HepG2 (cell line): ENCODE measurements around the gene EVA1A. TPM values are rescaled to one million over a fixed set of nuclear protein-coding genes. Genes with fewer than 3 reads are reported as not detected.

Experiments
- ATAC-seq: fragments of 200-7000 bp; cut with Tn5 transposase; 3 replicates; pipeline ENCODE4 v1.9.1; 2020; ENCODE audit warnings: mild to moderate bottlenecking, moderate library complexity
- BruUV-seq: library from RNA; stranded (reverse); fragments of 400-500 nt; replicated peaks from 2 replicates; lab custom pipeline; 2021; lab: Mats Ljungman, UMichigan
- CTCF ChIA-PET: fragments of 300-600 bp; formaldehyde crosslinking; extraction: SDS; loops from one replicate; lab custom pipeline; 2021; ENCODE audit warnings: low total read pairs, inconsistent platforms, low intra/inter-chr PET ratio; lab: Yijun Ruan, JAX
- POLR2A ChIA-PET: fragments of 350-600 bp; sonication (Branson Sonifier 250); formaldehyde crosslinking; loops from one replicate; lab custom pipeline; 2020; ENCODE audit warnings: antibody characterized with exemption, inconsistent platforms; lab: Yijun Ruan, JAX
- DNase-seq: peaks from one replicate; pipeline ENCODE4 v3.0.0-alpha.2; 2015; ENCODE audit warnings: low spot score
- FAIRE-seq: peaks from 3 replicates; lab custom pipeline; 2011; peaks lifted over from hg19 to GRCh38; lab: Jason Lieb, UNC
- H2AFZ ChIP-seq: one replicate; pipeline ENCODE4 v1.6.1; 2011; ENCODE audit warnings: low read length, inconsistent platforms
- H3K27ac ChIP-seq: fragments of 300-600 bp; 3 replicates; pipeline ENCODE4 v1.8.0; 2011; ENCODE audit warnings: mixed run types, mild to moderate bottlenecking, mixed read lengths, low read length, inconsistent platforms; ENCODE audit not compliant: insufficient read depth; ENCODE audit errors: extremely low read length
- H3K27me3 ChIP-seq, 2 experiments: fragments of 200-600 bp in 1 of 2; 2 replicates in 1 of 2; 3 replicates in 1 of 2; pipeline versions ENCODE4 v1.6.0 to v1.8.0; 2011; ENCODE audit warnings: low read length in 2 of 2, mild to moderate bottlenecking in 2 of 2, moderate library complexity in 2 of 2, inconsistent platforms in 1 of 2; ENCODE audit not compliant: insufficient read depth in 2 of 2, control insufficient read depth in 1 of 2
- H3K36me3 ChIP-seq, 2 experiments: fragments of 200-600 bp in 1 of 2; replicated peaks in 1 of 2; 2 replicates in 1 of 2; 3 replicates in 1 of 2; pipeline versions ENCODE4 v1.5.1 to v1.8.0; 2011; ENCODE audit warnings: low read length in 2 of 2, inconsistent platforms in 1 of 2; ENCODE audit not compliant: insufficient read depth in 2 of 2, control insufficient read depth in 1 of 2
- H3K4me1 ChIP-seq: 2 replicates; pipeline ENCODE4 v1.5.1; 2012; ENCODE audit warnings: low read length, inconsistent platforms; ENCODE audit not compliant: insufficient read depth
- H3K4me2 ChIP-seq: 2 replicates; pipeline ENCODE4 v1.6.0; 2011; ENCODE audit warnings: low read depth, low read length, inconsistent platforms
- H3K4me3 ChIP-seq, 3 experiments: fragments of 200-600 bp in 1 of 3; sonication (generic), shearing (Covaris generic) in 1 of 3; replicated peaks in 1 of 3; 2 replicates each; pipeline ENCODE4 v1.5.1; 2011 to 2016; ENCODE audit warnings: low read length in 3 of 3, inconsistent platforms in 2 of 3, low read depth in 2 of 3, mild to moderate bottlenecking in 2 of 3, control low read depth in 1 of 3, mixed read lengths in 1 of 3; ENCODE audit not compliant: insufficient read depth in 1 of 3
- H3K79me2 ChIP-seq: one replicate; pipeline ENCODE4 v1.6.1; 2011; ENCODE audit warnings: low read length, inconsistent platforms; ENCODE audit not compliant: insufficient read depth
- H3K9ac ChIP-seq: 2 replicates; pipeline ENCODE4 v1.6.0; 2011; ENCODE audit warnings: mild to moderate bottlenecking, low read depth, low read length, inconsistent platforms; ENCODE audit not compliant: insufficient read depth
- H3K9me3 ChIP-seq: 2 replicates; pipeline ENCODE4 v1.5.1; 2012; ENCODE audit warnings: mild to moderate bottlenecking, low read length
- H4K20me1 ChIP-seq: 2 replicates; pipeline ENCODE4 v1.6.0; 2011; ENCODE audit warnings: inconsistent platforms, mild to moderate bottlenecking, low read length, moderate library complexity; ENCODE audit not compliant: insufficient read depth
- ATM ChIP-seq: fragments of 450-650 bp; IDR thresholded peaks from 2 replicates; pipeline ENCODE4 v1.7.1; 2017; ENCODE audit warnings: mild to moderate bottlenecking, borderline replicate concordance
- DR1 ChIP-seq: sonication (generic); formaldehyde crosslinking; IDR thresholded peaks from 2 replicates; pipeline ENCODE4 v1.8.0; 2021; ENCODE audit warnings: mild to moderate bottlenecking, missing genetic modification reagents, inconsistent platforms
- ETV5 ChIP-seq: IDR thresholded peaks from 2 replicates; pipeline ENCODE4 v1.6.1; 2018; ENCODE audit warnings: missing biosample characterization, missing genetic modification reagents, inconsistent platforms, borderline replicate concordance
- FOSL2 ChIP-seq: sonication (generic); formaldehyde crosslinking; IDR thresholded peaks from 2 replicates; pipeline ENCODE4 v1.4.0; 2020; ENCODE audit warnings: missing genetic modification reagents
- LCORL ChIP-seq, 2 experiments: fragments of 450-650 bp in 1 of 2; sonication (generic) in 1 of 2; formaldehyde crosslinking in 1 of 2; IDR thresholded peaks; 2 replicates each; pipeline versions ENCODE4 v1.5.0 to v1.6.1; 2017 to 2020; ENCODE audit warnings: antibody characterized with exemption in 1 of 2, missing genetic modification reagents in 1 of 2
- MED13 ChIP-seq: sonication (generic); formaldehyde crosslinking; IDR thresholded peaks from 2 replicates; pipeline ENCODE4 v1.5.0; 2020; ENCODE audit warnings: missing genetic modification reagents
- MEIS2 ChIP-seq: sonication (generic); formaldehyde crosslinking; IDR thresholded peaks from 2 replicates; pipeline ENCODE4 v1.9.0; 2021; ENCODE audit warnings: mild to moderate bottlenecking, missing genetic modification reagents
- NR2C2 ChIP-seq: sonication (generic); formaldehyde crosslinking; IDR thresholded peaks from 2 replicates; pipeline ENCODE4 v1.4.0; 2020; ENCODE audit warnings: missing genetic modification reagents, mild to moderate bottlenecking, moderate library complexity, borderline replicate concordance
- PHF8 ChIP-seq: sonication (generic); formaldehyde crosslinking; IDR thresholded peaks from 2 replicates; pipeline ENCODE4 v1.5.0; 2020; ENCODE audit warnings: missing genetic modification reagents
- RAD21 ChIP-seq: fragments of 450-650 bp; formaldehyde crosslinking; IDR thresholded peaks from 2 replicates; pipeline ENCODE4 v1.5.0; 2020; ENCODE audit warnings: mild to moderate bottlenecking
- RBFOX2 ChIP-seq: fragments of 200-400 bp; formaldehyde crosslinking; IDR thresholded peaks from 2 replicates; pipeline ENCODE4 v1.6.1; 2017; ENCODE audit warnings: low read depth, mild to moderate bottlenecking, low read length
- RNF219 ChIP-seq: sonication (generic); formaldehyde crosslinking; IDR thresholded peaks from 2 replicates; pipeline ENCODE4 v1.5.0; 2020; ENCODE audit warnings: mild to moderate bottlenecking, missing genetic modification reagents
- ZNF230 ChIP-seq: sonication (generic); formaldehyde crosslinking; IDR thresholded peaks from 2 replicates; pipeline ENCODE4 v1.4.0; 2020; ENCODE audit warnings: mild to moderate bottlenecking, missing genetic modification reagents
- ZNF343 ChIP-seq: sonication (generic); formaldehyde crosslinking; IDR thresholded peaks from 2 replicates; pipeline ENCODE4 v1.4.0; 2020; ENCODE audit warnings: mild to moderate bottlenecking, missing genetic modification reagents
- ZNF383 ChIP-seq: sonication (generic); formaldehyde crosslinking; IDR thresholded peaks from 2 replicates; pipeline ENCODE4 v1.4.0; 2020; ENCODE audit warnings: missing genetic modification reagents, mild to moderate bottlenecking, borderline replicate concordance
- ZNF501 ChIP-seq: sonication (generic); formaldehyde crosslinking; IDR thresholded peaks from 2 replicates; pipeline ENCODE4 v1.5.1; 2020; ENCODE audit warnings: mild to moderate bottlenecking, moderate library complexity, missing genetic modification reagents
- ZNF510 ChIP-seq: sonication (generic); formaldehyde crosslinking; IDR thresholded peaks from 2 replicates; pipeline ENCODE4 v1.4.0; 2020; ENCODE audit warnings: low read depth, mild to moderate bottlenecking, missing genetic modification reagents
- ZNF513 ChIP-seq: sonication (generic); formaldehyde crosslinking; conservative IDR thresholded peaks from 2 replicates; pipeline ENCODE4 v1.5.0; 2020; ENCODE audit warnings: missing genetic modification reagents
- ZSCAN22 ChIP-seq: sonication (generic); formaldehyde crosslinking; IDR thresholded peaks from 2 replicates; pipeline ENCODE4 v1.4.0; 2020; ENCODE audit warnings: mild to moderate bottlenecking, missing genetic modification reagents
- ZZZ3 ChIP-seq: sonication (generic); formaldehyde crosslinking; IDR thresholded peaks from 2 replicates; pipeline ENCODE4 v1.4.0; 2020; ENCODE audit warnings: missing genetic modification reagents, mild to moderate bottlenecking, borderline replicate concordance
- WGBS: methylation state at CpG from one replicate; pipeline ENCODE4 v1.1.6; 2017; ENCODE audit warnings: low lambda C conversion rate; 5-methylcytosine and 5-hydroxymethylcytosine counted together
- in situ Hi-C: cut with HindIII; loops from 2 replicates; pipeline ENCODE4 v1.10.0; 2017; ENCODE audit warnings: low pct_unique_long_range_greater_than_20kb; ENCODE audit not compliant: extremely low pct_ligation_motif_present
- intact Hi-C: fragments of 100-400 bp; cut with micrococcal nuclease; formaldehyde crosslinking; loops from one replicate; pipeline ENCODE4 v1.10.0; 2022; ENCODE audit not compliant: unreplicated experiment
- polyA plus RNA-seq, 8 experiments: library from polyadenylated mRNA; depleted of rRNA in 3 of 8; stranded (reverse) in 7 of 8; unstranded in 1 of 8; fragments of >200 nt; fragmentation: Illumina TruSeq in 4 of 8; extraction: Trizol in 4 of 8; gene quantifications; 2 replicates each; pipeline versions ENCODE4 v1.2.1 to v1.2.3, GENCODE V29; 2011 to 2016; ENCODE audit warnings: low read depth in 4 of 8, missing spikeins in 1 of 8, mixed read lengths in 1 of 8; ENCODE audit not compliant: insufficient read depth in 1 of 8
- total RNA-seq, 5 experiments: library from RNA; depleted of rRNA; stranded (reverse); fragments of >200 nt; fragmentation: Illumina TruSeq; extraction: Trizol; gene quantifications; 2 replicates each; pipeline ENCODE4 v1.2.3, GENCODE V29; 2016; ENCODE audit warnings: low read depth in 1 of 5
- TF ChIP-seq, protein P1 (sequence below): sonication (generic); formaldehyde crosslinking; IDR thresholded peaks from 2 replicates; pipeline ENCODE4 v1.5.0; 2020; ENCODE audit warnings: missing genetic modification reagents

EVA1A gene
- total and polyA plus RNA-seq, 2 of the 13 experiments (the other 11 are each of a cell fraction or from before 2014, with no cell fraction given): 57.5 to 57.8 TPM

GRCh38 chr2:75524276-75524911, 36.3 kb downstream of the EVA1A start:
- 46% methylated on average over 2 of the region's 2 CpGs for WGBS
- H3K36me3 ChIP-seq: peaks cover 8 to 28% of the 10 kb centered on the region in 2 experiments
- H3K9me3 ChIP-seq: no peaks in the 10 kb centered on the region
- intact Hi-C loops: no loop called here
- H3K79me2 ChIP-seq: peaks cover 72% of the 10 kb centered on the region
- DNase-seq (no peak), FAIRE-seq (no peak), ATAC-seq (no peak)
- H4K20me1 ChIP-seq: no peaks in the 10 kb centered on the region
- H3K27me3 ChIP-seq: no peaks in the 10 kb centered on the region
- POLR2A ChIA-PET: interaction anchor here (0.7 to 7.8 kb wide), 22 partner anchors 8 to 122 kb away, joined by 3 to 118 read pairs (median 11); partner anchors contain the start of genes EVA1A and MRPL19
- H3K9ac ChIP-seq: peak overlapping the region; percentile 70
- in situ Hi-C loops: no loop called here
- peak overlapping the region; percentile 24 to 59 (median 51) for H3K4me3 ChIP-seq
- H3K4me2 ChIP-seq: peak overlapping the region; percentile 77
- CTCF ChIA-PET: no interaction called here
- peak overlapping the region; percentile 92 for H3K27ac ChIP-seq
- BruUV-seq: TSS peak; percentile 59
- no peak overlapping the region for H2AFZ ChIP-seq
- H3K4me1 ChIP-seq: peaks cover 100% of the 10 kb centered on the region
- no peak for TF ChIP-seq MED13 (CRISPR knock-in tag)
- TF ChIP-seq ZSCAN22 (CRISPR knock-in tag): no peak
- no peak for TF ChIP-seq RAD21 (CRISPR knock-in tag)
- no peak for TF ChIP-seq FOSL2 (CRISPR knock-in tag)
- TF ChIP-seq ZZZ3 (CRISPR knock-in tag): no peak
- TF ChIP-seq RBFOX2: 0 out of 2 replicates have a peak, but pooled peaks have one; percentile 61
- TF ChIP-seq RNF219 (CRISPR knock-in tag): no peak
- 0 out of 2 replicates have a peak, but pooled peaks have one; percentile 17 for TF ChIP-seq NR2C2 (CRISPR knock-in tag)
- TF ChIP-seq PHF8 (CRISPR knock-in tag): no peak
- no peak for TF ChIP-seq ETV5
- no peak for TF ChIP-seq ZNF383 (CRISPR knock-in tag)
- no peak for TF ChIP-seq MEIS2 (CRISPR knock-in tag)
- peak; percentile 84; the same call in 1 of the 2 replicates for TF ChIP-seq ZNF343
- no peak for TF ChIP-seq LCORL (IDR thresholded peaks at IDR 0.05)
- TF ChIP-seq LCORL (CRISPR knock-in tag; IDR thresholded peaks at IDR 0.05): no peak
- no peak for TF ChIP-seq DR1 (CRISPR knock-in tag)
- TF ChIP-seq ATM: no peak
- 0 out of 2 replicates have a peak, but pooled peaks have one; percentile 15 for TF ChIP-seq ZNF510
- TF ChIP-seq ZNF230 (CRISPR knock-in tag): no peak; the same call in 1 of the 2 replicates
- TF ChIP-seq, protein P1, sequence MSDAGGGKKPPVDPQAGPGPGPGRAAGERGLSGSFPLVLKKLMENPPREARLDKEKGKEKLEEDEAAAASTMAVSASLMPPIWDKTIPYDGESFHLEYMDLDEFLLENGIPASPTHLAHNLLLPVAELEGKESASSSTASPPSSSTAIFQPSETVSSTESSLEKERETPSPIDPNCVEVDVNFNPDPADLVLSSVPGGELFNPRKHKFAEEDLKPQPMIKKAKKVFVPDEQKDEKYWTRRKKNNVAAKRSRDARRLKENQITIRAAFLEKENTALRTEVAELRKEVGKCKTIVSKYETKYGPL (CRISPR knock-in tag): no peak
- no peak for TF ChIP-seq ZNF513 (CRISPR knock-in tag)
- no peak for TF ChIP-seq ZNF501 (CRISPR knock-in tag)
